Measurements from ENCODE around the gene ZNF593.

Gene ZNF593

GRCh38 chr1:26130695-26131094, 39.0 kb upstream of the ZNF593 start:
- Histone ChIP-seq H3K36me3 (ENCODE audit: control insufficient read depth, insufficient read depth, low read length) (no peaks in the 10 kb centered on the region), H3K4me3 (replicated peaks; ENCODE audit: low read depth, low read length) (no peak overlapping the region), H3K27me3 (replicated peaks; ENCODE audit: control insufficient read depth, insufficient read depth, low read length) (no peaks in the 10 kb centered on the region; the same call in 1 of the 2 replicates)
- TF ChIP-seq CTCF (IDR thresholded peaks at IDR 0.05; ENCODE audit: insufficient read depth, low read length, poor library complexity, severe bottlenecking), result no peak
- no peak for DNase-seq (ENCODE audit: extremely low read depth, insufficient read length)

GRCh38 chr1:26132128-26132833, 37.4 kb upstream of the ZNF593 start:
- Histone ChIP-seq H3K4me3 (replicated peaks; ENCODE audit: low read depth, low read length) (no peak overlapping the region), H3K27me3 (replicated peaks; ENCODE audit: control insufficient read depth, insufficient read depth, low read length) (no peaks in the 10 kb centered on the region; the same call in 1 of the 2 replicates), H3K36me3 (ENCODE audit: control insufficient read depth, insufficient read depth, low read length) (no peaks in the 10 kb centered on the region)
- no peak for DNase-seq (ENCODE audit: extremely low read depth, insufficient read length)
- no peak for TF ChIP-seq CTCF (IDR thresholded peaks at IDR 0.05; ENCODE audit: insufficient read depth, low read length, poor library complexity, severe bottlenecking)

GRCh38 chr1:26132834-26133167, 36.9 kb upstream of the ZNF593 start:
- H3K4me3 ChIP-seq (replicated peaks; ENCODE audit: low read depth, low read length), result no peak overlapping the region
- H3K36me3 ChIP-seq (ENCODE audit: control insufficient read depth, insufficient read depth, low read length), result no peaks in the 10 kb centered on the region
- DNase-seq (ENCODE audit: extremely low read depth, insufficient read length), result no peak
- TF ChIP-seq CTCF (IDR thresholded peaks at IDR 0.05; ENCODE audit: insufficient read depth, low read length, poor library complexity, severe bottlenecking), result no peak
- no peaks in the 10 kb centered on the region; the same call in 1 of the 2 replicates for H3K27me3 ChIP-seq (replicated peaks; ENCODE audit: control insufficient read depth, insufficient read depth, low read length)

- no peak overlapping the region for H3K4me3 ChIP-seq (replicated peaks; ENCODE audit: low read depth, low read length)
Measured at GRCh38 chr1:26134466-26134865, 35.2 kb upstream of the ZNF593 start.

GRCh38 chr1:26138974-26139558, 30.6 kb upstream of the ZNF593 start:
- no peak for TF ChIP-seq CTCF (IDR thresholded peaks at IDR 0.05; ENCODE audit: insufficient read depth, low read length, poor library complexity, severe bottlenecking)
- Histone ChIP-seq H3K4me3 (replicated peaks; ENCODE audit: low read depth, low read length) (no peak overlapping the region), H3K27me3 (replicated peaks; ENCODE audit: control insufficient read depth, insufficient read depth, low read length) (no peaks in the 10 kb centered on the region), H3K36me3 (ENCODE audit: control insufficient read depth, insufficient read depth, low read length) (no peaks in the 10 kb centered on the region)
- DNase-seq (ENCODE audit: extremely low read depth, insufficient read length), result no peak

More at GRCh38 chr1:26134466-26134865, 35.2 kb upstream of the ZNF593 start:
- Histone ChIP-seq H3K36me3 (ENCODE audit: control insufficient read depth, insufficient read depth, low read length) (no peaks in the 10 kb centered on the region), H3K27me3 (replicated peaks; ENCODE audit: control insufficient read depth, insufficient read depth, low read length) (no peaks in the 10 kb centered on the region; the same call in 1 of the 2 replicates)
- TF ChIP-seq CTCF (IDR thresholded peaks at IDR 0.05; ENCODE audit: insufficient read depth, low read length, poor library complexity, severe bottlenecking), result no peak
- DNase-seq (ENCODE audit: extremely low read depth, insufficient read length), result no peak

Data from GM06990 (cell line).